ENCODE data around the gene C19orf44.
"Not testable (repeated sequence)": the region's sequence is repeated elsewhere in the genome, so short reads cannot be mapped to it uniquely, and the experiment has no call there.

The C19orf44 gene

GRCh38 chr19:16466802-16467427 is 29.3 kb upstream of the C19orf44 start:
- DNase-seq (ENCODE audit: insufficient read length, low spot score); FAIRE-seq: not testable (repeated sequence)

DNA sequence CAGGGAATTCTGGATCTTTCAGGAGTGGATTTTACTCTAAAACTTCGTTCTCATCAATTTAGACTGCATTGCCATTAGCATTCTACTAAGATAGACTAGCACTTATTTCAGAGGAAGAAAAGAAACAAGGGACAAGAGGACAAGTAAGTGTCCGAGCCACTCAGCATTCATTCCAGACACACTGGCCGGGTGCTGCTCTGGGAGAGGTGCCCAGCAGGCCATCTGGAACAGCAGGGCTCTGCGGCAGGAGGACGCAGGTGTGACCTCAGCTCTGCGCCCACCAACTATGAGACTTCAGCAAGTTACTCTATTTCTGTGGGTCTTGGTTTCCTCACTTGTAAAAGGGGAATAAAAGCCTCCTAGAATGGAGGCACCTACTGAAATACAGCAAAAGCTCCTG is 28.6 kb upstream of the C19orf44 start:
- FAIRE-seq (no peak), DNase-seq (ENCODE audit: insufficient read length, low spot score) (no peak)

GRCh38 chr19:16470541-16470910 is 25.7 kb upstream of the C19orf44 start:
- DNase-seq (ENCODE audit: insufficient read length, low spot score): no peak
- peak; percentile 23 for FAIRE-seq

GRCh38 chr19:16470911-16471811 is 25.0 kb upstream of the C19orf44 start:
- no peak for FAIRE-seq
- DNase-seq (ENCODE audit: insufficient read length, low spot score): no peak

DNA sequence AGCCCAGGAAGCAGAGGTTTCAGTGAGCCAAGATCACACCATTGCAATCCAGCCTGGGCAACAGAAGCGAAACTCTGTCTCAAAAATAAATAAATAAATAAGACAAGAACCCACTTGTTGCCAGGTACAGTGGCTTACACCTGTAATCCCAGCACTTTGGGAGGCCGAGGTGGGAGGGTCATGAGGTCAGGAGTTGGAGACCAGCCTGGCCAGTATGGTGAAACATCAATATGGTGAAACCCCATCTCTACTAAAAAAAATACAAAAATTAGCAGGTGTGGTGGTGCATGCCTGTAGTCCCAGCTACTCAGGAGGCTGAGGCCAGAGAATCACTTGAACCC is 23.7 kb upstream of the C19orf44 start:
- DNase-seq (ENCODE audit: insufficient read length, low spot score); FAIRE-seq: not testable (repeated sequence)

DNA sequence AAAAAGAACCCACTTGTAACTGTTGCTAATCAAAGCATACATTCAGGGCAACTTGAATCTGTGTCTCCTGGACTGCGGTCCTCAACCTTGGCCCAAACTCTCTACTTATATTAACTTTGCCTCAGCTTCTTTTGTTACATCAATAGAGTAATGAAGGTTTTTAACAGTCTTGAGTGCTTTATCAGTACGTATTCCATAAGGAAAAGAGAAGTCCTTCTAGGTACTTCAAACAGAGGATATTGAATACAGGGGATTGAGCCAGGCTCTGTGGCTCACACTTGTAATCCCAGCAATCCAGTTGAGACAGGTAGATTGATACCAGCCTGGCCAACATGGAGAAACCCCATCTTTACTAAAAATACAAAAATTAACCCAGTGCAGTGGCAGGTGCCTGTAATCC is 23.2 kb upstream of the C19orf44 start:
- FAIRE-seq (no peak), DNase-seq (ENCODE audit: insufficient read length, low spot score) (no peak)

GRCh38 chr19:16473875-16474392 is 22.3 kb upstream of the C19orf44 start:
- DNase-seq (ENCODE audit: insufficient read length, low spot score) (no peak), FAIRE-seq (no peak)

DNA sequence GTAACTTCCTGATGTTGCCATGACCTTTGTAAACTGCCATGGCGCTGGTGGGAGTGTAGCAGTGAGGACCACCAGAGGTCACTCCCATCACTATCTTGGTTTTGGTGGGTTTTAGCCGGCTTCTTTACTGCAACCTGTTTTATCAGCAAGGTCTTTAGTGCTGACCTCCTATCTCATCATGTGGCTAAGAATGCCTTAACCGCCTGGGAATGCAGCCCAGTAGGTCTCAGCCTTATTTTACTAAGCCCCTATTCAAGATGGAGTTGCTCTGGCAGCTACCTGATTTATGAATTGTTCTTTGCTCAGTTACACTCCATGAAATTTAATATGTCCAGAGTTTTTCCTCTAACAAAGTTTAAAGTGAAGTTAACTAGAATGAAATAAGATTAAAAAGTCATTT is 19.8 kb upstream of the C19orf44 start:
- FAIRE-seq (no peak), DNase-seq (ENCODE audit: insufficient read length, low spot score) (no peak)

DNA sequence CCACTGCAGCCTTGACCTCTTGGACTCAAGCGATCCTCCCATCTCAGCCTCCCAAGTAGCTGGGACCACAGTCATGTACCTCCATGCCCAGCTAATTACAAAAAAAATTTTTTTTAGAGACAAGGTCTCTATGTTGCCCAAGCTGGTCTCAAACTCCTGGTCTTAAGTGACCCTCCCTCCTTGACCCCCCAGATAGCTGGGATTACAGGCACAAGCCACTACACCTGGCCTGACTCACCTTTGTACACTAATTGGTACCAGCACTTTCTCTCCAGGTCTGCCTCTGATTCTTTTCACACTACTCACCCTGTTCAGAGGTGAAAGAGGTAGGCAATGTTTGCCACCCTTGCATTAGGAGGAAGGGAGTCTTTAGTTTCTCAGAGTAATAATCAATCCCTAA is 18.9 kb upstream of the C19orf44 start:
- FAIRE-seq (no peak), DNase-seq (ENCODE audit: insufficient read length, low spot score) (no peak)

- no peak for FAIRE-seq
- DNase-seq (ENCODE audit: insufficient read length, low spot score): no peak
Measured at GRCh38 chr19:16482745-16483144, 13.4 kb upstream of the C19orf44 start.

DNA sequence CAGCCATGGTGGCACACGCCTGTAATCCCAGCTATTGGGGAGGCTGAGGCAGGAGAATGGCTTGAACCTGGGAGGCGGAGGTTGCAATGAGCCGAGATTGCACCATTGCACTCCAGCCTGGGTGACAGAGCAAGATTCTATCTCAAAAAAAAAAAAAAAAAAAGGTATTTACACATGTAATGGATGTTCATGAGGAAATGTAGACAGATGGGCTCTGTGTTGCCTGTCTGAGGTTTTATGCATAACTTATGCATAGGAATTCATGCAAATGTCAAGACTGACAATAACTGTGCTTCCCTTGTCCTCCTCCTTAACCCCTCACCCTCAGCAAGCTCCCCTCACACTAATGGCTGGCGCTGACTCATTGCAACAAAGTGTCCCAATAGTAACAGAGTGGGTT is 9.7 kb upstream of the C19orf44 start:
- not testable (repeated sequence) for DNase-seq (ENCODE audit: insufficient read length, low spot score); FAIRE-seq

DNA sequence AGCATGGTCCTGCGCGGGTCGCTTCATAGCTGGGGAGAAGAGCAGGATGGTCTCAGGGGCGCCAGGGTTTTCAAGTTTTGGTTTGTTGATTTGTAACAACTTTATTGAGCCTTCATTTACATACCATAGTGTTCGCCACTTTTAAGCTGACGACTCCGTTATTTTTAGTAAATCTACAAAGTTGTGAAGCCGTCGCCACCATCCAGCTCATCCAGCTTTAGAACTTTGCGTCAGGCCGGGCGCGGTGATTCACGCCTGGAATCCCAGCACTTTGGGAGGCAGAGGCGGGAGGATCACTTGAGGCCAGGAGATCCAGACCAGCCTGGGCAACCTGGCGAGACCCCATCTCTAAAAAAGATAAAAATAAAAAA is 404 bp downstream of the C19orf44 start:
- no peak for DNase-seq (ENCODE audit: insufficient read length, low spot score)
- no peak for FAIRE-seq

GRCh38 chr19:16497042-16497441 is 848 bp downstream of the C19orf44 start:
- FAIRE-seq (no peak), DNase-seq (ENCODE audit: insufficient read length, low spot score) (no peak)

DNA sequence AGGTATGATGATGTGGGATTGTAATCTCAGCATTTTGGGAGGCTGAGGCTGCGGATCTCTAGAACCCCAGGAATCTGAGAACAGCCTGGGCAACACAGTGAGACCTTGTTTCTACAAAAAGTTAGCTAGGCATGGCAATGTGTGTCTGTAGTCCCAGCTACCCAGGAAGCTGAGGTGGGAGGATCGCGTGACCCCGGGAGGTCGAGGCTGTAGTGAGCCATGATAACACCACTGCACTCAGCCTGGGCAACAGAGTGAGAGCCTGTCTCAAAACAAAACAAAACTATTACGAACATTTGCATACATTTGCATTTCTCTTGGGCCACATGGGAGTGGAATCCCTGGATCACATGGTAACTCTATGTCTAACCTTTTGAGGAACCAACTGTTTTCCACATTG is 1.6 kb downstream of the C19orf44 start:
- FAIRE-seq: no peak
- DNase-seq (ENCODE audit: insufficient read length, low spot score): no peak

DNA sequence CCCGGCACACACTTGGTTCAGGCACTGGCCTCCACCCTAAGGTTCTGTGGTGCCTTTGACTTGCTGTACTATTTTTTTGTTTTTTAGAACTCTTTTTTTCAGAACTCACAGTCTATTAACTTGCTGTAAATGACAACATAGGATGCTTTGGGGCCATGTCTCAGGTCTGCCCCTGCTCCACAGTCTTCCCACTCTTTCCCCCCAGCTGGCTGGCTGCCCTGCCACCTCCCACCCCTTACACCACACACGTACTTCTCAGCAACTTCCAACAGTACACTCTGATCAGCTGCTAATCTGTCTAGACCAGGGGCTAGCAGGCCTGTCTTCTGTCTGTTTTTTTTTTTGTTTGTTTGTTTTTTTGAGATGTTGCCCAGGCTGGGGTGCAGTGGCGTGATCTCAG is 8.1 kb downstream of the C19orf44 start:
- no peak for DNase-seq (ENCODE audit: insufficient read length, low spot score)
- FAIRE-seq: no peak

- FAIRE-seq; DNase-seq (ENCODE audit: insufficient read length, low spot score): not testable (repeated sequence)
Measured at GRCh38 chr19:16506161-16506560, 10.0 kb downstream of the C19orf44 start.

DNA sequence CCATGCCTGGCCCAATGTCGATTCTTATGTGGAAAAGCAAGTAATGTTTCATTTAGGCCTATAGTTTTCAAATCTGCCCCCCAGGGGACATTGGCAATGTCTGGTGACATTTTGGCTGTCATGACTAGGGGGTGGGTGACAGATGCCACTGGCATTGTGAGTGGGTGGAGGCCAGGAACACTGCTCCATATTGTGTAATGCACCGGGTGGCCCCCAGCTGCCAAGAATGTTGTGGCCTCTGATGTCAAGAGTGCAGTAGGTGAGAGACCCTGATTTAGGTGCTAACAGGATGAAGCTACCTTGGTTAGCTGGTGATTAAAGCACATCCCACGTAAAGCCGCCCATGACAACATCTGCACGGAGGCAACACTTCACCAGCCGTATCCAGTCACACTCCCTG is 10.8 kb downstream of the C19orf44 start:
- FAIRE-seq: no peak
- DNase-seq (ENCODE audit: insufficient read length, low spot score): no peak

DNA sequence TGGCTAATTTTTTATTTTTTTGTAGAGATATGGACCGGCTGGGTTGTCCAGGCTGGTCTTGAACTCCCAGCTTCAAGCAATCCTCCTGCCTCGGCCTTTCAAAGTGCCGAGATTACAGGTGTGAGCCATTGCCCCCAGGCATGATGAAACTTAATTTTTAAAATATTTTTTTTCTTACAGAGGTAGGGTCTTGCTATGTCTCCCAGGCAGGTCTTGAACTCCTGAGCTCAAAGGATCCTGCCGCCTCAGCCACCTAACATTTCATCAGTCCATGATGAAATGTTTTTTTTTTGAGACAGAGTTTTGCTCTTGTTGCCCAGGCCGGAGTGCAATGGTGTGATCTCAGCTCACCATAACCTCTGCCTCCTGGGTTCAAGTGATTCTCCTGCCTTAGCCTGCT is 12.4 kb downstream of the C19orf44 start:
- no peak for FAIRE-seq
- no peak for DNase-seq (ENCODE audit: insufficient read length, low spot score)

GRCh38 chr19:16509141-16510061 is 13.2 kb downstream of the C19orf44 start:
- DNase-seq (ENCODE audit: insufficient read length, low spot score): no peak
- FAIRE-seq: no peak

- not testable (repeated sequence) for DNase-seq (ENCODE audit: insufficient read length, low spot score); FAIRE-seq
Measured at GRCh38 chr19:16512611-16513010, 16.4 kb downstream of the C19orf44 start.
